Right lung (tissue), 5 donors: ENCODE data around the gene ARHGEF16. TPM values are rescaled to one million over a fixed set of nuclear protein-coding genes. Genes with fewer than 3 reads are reported as not detected.

ENCODE experiments used
- DNase-seq, 2 donors: peaks; one replicate each; pipeline ENCODE4 v3.0.0-alpha.2; 2013
- polyA plus RNA-seq, 5 donors: library from polyadenylated mRNA; unstranded; fragments of 120-200 nt; gene quantifications; one replicate each; pipeline versions ENCODE4 v1.2.1 to v1.2.3, GENCODE V29; 2013; ENCODE audit warnings: inconsistent platforms in 1 of 5, low replicate concordance in 1 of 5; ENCODE audit not compliant: insufficient read length in 5 of 5, insufficient read depth in 1 of 5

The ARHGEF16 gene
- polyA plus RNA-seq, 5 donors, result 6.3 to 12.1 (median 8.7) TPM

GRCh38 chr1:3455670-3456448, 1.4 kb downstream of the ARHGEF16 start:
- DNase-seq, result no peak

GRCh38 chr1:3456449-3456963, 2.0 kb downstream of the ARHGEF16 start:
- DNase-seq, result no peak

GRCh38 chr1:3456964-3457909, 2.8 kb downstream of the ARHGEF16 start:
- no peak for DNase-seq

GRCh38 chr1:3457910-3458883, 3.7 kb downstream of the ARHGEF16 start:
- DNase-seq, result no peak

GRCh38 chr1:3459051-3459908, 4.8 kb downstream of the ARHGEF16 start:
- no peak for DNase-seq

GRCh38 chr1:3459940-3460671, 5.6 kb downstream of the ARHGEF16 start:
- DNase-seq, result no peak

- DNase-seq, result no peak
Observed at GRCh38 chr1:3460672-3461131, 6.2 kb downstream of the ARHGEF16 start.

GRCh38 chr1:3461238-3461933, 6.9 kb downstream of the ARHGEF16 start:
- DNase-seq, result no peak

- no peak for DNase-seq
Observed at GRCh38 chr1:3461934-3462275, 7.4 kb downstream of the ARHGEF16 start.

- DNase-seq, result no peak
Observed at GRCh38 chr1:3462356-3463012, 8.0 kb downstream of the ARHGEF16 start.

- DNase-seq, result no peak
Observed at GRCh38 chr1:3463013-3463385, 8.5 kb downstream of the ARHGEF16 start.

- no peak for DNase-seq
Observed at GRCh38 chr1:3463408-3463863, 9.0 kb downstream of the ARHGEF16 start.

- no peak for DNase-seq
Observed at GRCh38 chr1:3463891-3464648, 9.6 kb downstream of the ARHGEF16 start.

- no peak for DNase-seq
Observed at GRCh38 chr1:3464649-3465025, 10.2 kb downstream of the ARHGEF16 start.

- no peak for DNase-seq
Observed at GRCh38 chr1:3465091-3465934, 10.8 kb downstream of the ARHGEF16 start.

GRCh38 chr1:3465935-3466321, 11.5 kb downstream of the ARHGEF16 start:
- DNase-seq, result no peak
